Measurements from ENCODE around the gene ZMYND12. TPM values are rescaled to one million over a fixed set of nuclear protein-coding genes. Genes with fewer than 3 reads are reported as not detected.

ZMYND12 gene, protein sequence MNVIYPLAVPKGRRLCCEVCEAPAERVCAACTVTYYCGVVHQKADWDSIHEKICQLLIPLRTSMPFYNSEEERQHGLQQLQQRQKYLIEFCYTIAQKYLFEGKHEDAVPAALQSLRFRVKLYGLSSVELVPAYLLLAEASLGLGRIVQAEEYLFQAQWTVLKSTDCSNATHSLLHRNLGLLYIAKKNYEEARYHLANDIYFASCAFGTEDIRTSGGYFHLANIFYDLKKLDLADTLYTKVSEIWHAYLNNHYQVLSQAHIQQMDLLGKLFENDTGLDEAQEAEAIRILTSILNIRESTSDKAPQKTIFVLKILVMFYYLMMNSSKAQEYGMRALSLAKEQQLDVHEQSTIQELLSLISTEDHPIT
- total RNA-seq (2012; rRNA removed) (under 0.01 TPM in 1 of 2 replicates, not detected in the other), polyA plus RNA-seq (2012; rRNA removed) (0.03 TPM in 1 of 2 replicates, not detected in the other), Bru-seq, nascent RNA (percentile 4 among the genes with signal in this experiment), BruChase-seq, experiment 1, labeled RNA remaining after a 6-hour chase (percentile 6 among the genes with signal in this experiment), BruChase-seq, experiment 2, labeled RNA remaining after a 2-hour chase (percentile 9 among the genes with signal in this experiment)
- polyA plus RNA-seq (2012; cell fraction: cytosol; rRNA removed) = 0.07 TPM in 1 of 2 replicates, not detected in the other
- 0.11 TPM in 1 of 2 replicates, not detected in the other for polyA plus RNA-seq (2012; cell fraction: nucleus; rRNA removed; ENCODE audit: low replicate concordance)
- long read RNA-seq = 0 reads

DNA sequence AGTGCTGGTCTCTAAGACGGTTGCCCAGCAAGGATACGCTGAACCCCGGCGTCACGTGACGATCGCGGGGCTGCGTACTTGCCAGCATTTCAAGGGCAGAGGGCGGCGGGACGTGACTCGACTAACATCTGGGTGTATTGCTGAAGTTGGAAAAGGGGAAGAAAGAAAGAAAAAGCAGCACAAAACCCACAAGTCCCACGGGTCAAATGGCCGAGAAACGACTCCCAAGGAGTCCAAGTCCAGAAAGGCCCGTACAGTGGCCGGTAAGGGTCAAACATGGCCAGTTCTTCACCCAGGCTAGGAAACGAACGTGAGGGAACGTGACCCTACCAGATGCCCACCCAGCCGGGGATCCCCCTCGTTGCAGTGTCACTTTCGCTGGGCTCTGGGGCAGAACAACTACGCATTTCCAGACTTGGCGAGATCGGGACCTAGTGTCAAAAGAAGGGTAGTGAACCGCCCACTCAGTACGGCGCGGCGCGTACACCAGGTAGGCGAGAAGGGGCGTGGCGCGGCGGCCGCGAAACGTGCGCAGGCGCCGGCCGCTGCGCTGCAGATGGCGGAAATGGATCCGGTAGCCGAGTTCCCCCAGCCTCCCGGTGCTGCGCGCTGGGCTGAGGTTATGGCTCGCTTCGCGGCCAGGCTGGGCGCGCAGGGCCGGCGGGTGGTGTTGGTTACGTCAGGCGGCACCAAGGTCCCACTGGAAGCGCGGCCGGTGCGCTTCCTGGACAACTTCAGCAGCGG, at the start of gene ZMYND12, which contains the start of gene PPCS:
ZMYND12 (minus strand) TSS at position 13 of the 744 bp plus-strand sequence. CDS start 25 bp downstream, outside the sequence.
PPCS (plus strand) TSS at position 534 of the 744 bp plus-strand sequence; CDS start at position 557, 23 bp downstream.
- Histone ChIP-seq H2BK120ac (ENCODE audit: low read depth, low read length) (peak within 1 kb of the TSS; percentile 86), H3K18ac (ENCODE audit: low read depth, low read length) (peak within 1 kb of the TSS; percentile 74), H3K36me3 (ENCODE audit: control insufficient read depth, insufficient read depth, low read length) (no peaks in the 10 kb centered on the region), H3K4me1 (ENCODE audit: control insufficient read depth, insufficient read depth, low read length) (peaks cover 5% of the 10 kb centered on the region), H2BK5ac (ENCODE audit: low read depth, low read length, poor library complexity, severe bottlenecking) (peak within 1 kb of the TSS; percentile 71), H2AK9ac (replicated peaks; ENCODE audit: low read depth, low read length, poor library complexity) (peak within 1 kb of the TSS; percentile 93), H3K27ac (ENCODE audit: insufficient read depth, low read length) (peak within 1 kb of the TSS; percentile 68), H3K27me3 (ENCODE audit: control insufficient read depth, insufficient read depth, low read length) (no peaks in the 10 kb centered on the region), H3K56ac (ENCODE audit: extremely low read depth, insufficient read depth, low read length) (peak within 1 kb of the TSS; percentile 70), H4K20me1 (ENCODE audit: insufficient read depth, low read length) (no peaks in the 10 kb centered on the region), H3K79me1 (ENCODE audit: low read depth in 1 of 2, low read length in 2 of 2) (peaks cover 7 to 16% of the 10 kb centered on the region in 2 experiments), H4K8ac (ENCODE audit: low read depth in 2 of 2, low read length in 2 of 2) (peak within 1 kb of the TSS; percentile 99 to 100), H3K9me3 (ENCODE audit: control insufficient read depth, insufficient read depth, low read length) (no peaks in the 10 kb centered on the region), H3K9me1 (ENCODE audit: insufficient read depth, low read length) (0 out of 2 replicates have a peak, but pooled peaks cover 7% of the 10 kb centered on the region), H3K4ac (ENCODE audit: low read depth, low read length) (peak within 1 kb of the TSS; percentile 91), H3K14ac (replicated peaks; ENCODE audit: low read depth, low read length) (peak within 1 kb of the TSS; percentile 90), H4K5ac (ENCODE audit: low read depth, low read length) (peak within 1 kb of the TSS; percentile 95), H2AK5ac (ENCODE audit: low read depth, low read length) (peak within 1 kb of the TSS; percentile 57), H2BK20ac (ENCODE audit: low read depth, low read length) (0 out of 2 replicates have a peak within 1 kb of the TSS, but pooled peaks have one; percentile 66), H3K9ac (ENCODE audit: low read depth, low read length) (peak within 1 kb of the TSS; percentile 78), H3K4me2 (ENCODE audit: low read depth, low read length) (peak within 1 kb of the TSS; percentile 86), H2BK15ac (ENCODE audit: low read depth, low read length) (peak within 1 kb of the TSS; percentile 64; the same call in 2 of the 3 replicates), H3K23ac (ENCODE audit: low read depth, low read length) (peak within 1 kb of the TSS; percentile 91), H4K91ac (ENCODE audit: insufficient read depth, low read depth, low read length) (peak within 1 kb of the TSS; percentile 88), H2AFZ (replicated peaks; ENCODE audit: low read length, poor library complexity) (peak within 1 kb of the TSS; percentile 100), H3K4me3 (ENCODE audit: insufficient read depth, low read depth, low read length) (peak within 1 kb of the TSS; percentile 68)
- TF ChIP-seq POLR2A (IDR thresholded peaks at IDR 0.05; ENCODE audit: low read depth, low read length) (peak; percentile 67; the same call in 1 of the 2 replicates), MAFK (IDR thresholded peaks at IDR 0.05; ENCODE audit: low read depth, low read length) (no peak), BHLHE40 (IDR thresholded peaks at IDR 0.05; ENCODE audit: low read depth, low read length) (peak; percentile 78), MAZ (IDR thresholded peaks at IDR 0.05; ENCODE audit: borderline replicate concordance, low read depth, low read length) (no peak), NFE2L2 (IDR thresholded peaks at IDR 0.05; ENCODE audit: low read depth, low read length) (no peak), MXI1 (IDR thresholded peaks at IDR 0.05; ENCODE audit: borderline replicate concordance, low read depth, low read length) (peak; percentile 69; the same call in 1 of the 2 replicates)
- TF ChIP-seq, protein P1, sequence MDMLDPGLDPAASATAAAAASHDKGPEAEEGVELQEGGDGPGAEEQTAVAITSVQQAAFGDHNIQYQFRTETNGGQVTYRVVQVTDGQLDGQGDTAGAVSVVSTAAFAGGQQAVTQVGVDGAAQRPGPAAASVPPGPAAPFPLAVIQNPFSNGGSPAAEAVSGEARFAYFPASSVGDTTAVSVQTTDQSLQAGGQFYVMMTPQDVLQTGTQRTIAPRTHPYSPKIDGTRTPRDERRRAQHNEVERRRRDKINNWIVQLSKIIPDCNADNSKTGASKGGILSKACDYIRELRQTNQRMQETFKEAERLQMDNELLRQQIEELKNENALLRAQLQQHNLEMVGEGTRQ (IDR thresholded peaks at IDR 0.05; ENCODE audit: low read depth, low read length) = peak; percentile 84
- 1% methylated on average over 28 of the region's 66 CpGs; no CpG with 5 or more reads in 1 of the 2 experiments for WGBS, 2 experiments (ENCODE audit: extremely low coverage in 2 of 2, insufficient read length in 1 of 2)
- peak; percentile 93 for ATAC-seq (ENCODE audit: low read depth)
- dilution Hi-C loops (cut with HindIII; ENCODE audit: low sequenced_read_pairs, unreplicated experiment) = no loop called here
- in situ Hi-C loops (cut with MboI; ENCODE audit: low sequenced_read_pairs) = no loop called here
- peak; percentile 76 for DNase-seq
- CTCF ChIA-PET = no interaction called here
- intact Hi-C loops (cut with micrococcal nuclease) = loop anchor here (2.0 kb wide), 2 partner anchors 121 to 279 kb away; partner anchors contain the start of gene FOXJ3
- POLR2A ChIA-PET (ENCODE audit: unreplicated experiment) = no interaction called here
- BruUV-seq (replicated peaks) = no TSS peak

All from IMR-90 (cell line).